ENCODE data around the gene CCM2. TPM values are rescaled to one million over a fixed set of nuclear protein-coding genes. Genes with fewer than 3 reads are reported as not detected.

Gene CCM2
- total and polyA plus RNA-seq, 8 donors: 1.8 to 39.0 (median 26.6) TPM

- Histone ChIP-seq H3K4me1 (peaks cover 11 to 14% (median 13%) of the 10 kb centered on the region in 4 donors), H3K27ac (no peak overlapping the region), H3K27me3 (peaks cover 0 to 14% (median 13%) of the 10 kb centered on the region in 3 donors), H3K4me3 (no peak overlapping the region), H3K36me3 (peaks cover 0 to 3% (median 0%) of the 10 kb centered on the region in 4 donors), H3K9me3 (no peaks in the 10 kb centered on the region)
- DNase-seq: peak in 1 of 2 donors; percentile 24
- 76 to 82% (median 81%) methylated on average over 8 to 9 of the region's 9 CpGs for WGBS, 5 donors
- intact Hi-C loops (cut with DNase I; ENCODE audit: low total_unique reads): no loop called here
- TF ChIP-seq POLR2AphosphoS5 (IDR thresholded peaks at IDR 0.05) (no peak), CTCF (IDR thresholded peaks at IDR 0.05) (no peak), POLR2A (IDR thresholded peaks at IDR 0.05) (no peak), EP300 (IDR thresholded peaks at IDR 0.05) (no peak)
Observed at GRCh38 chr7:44966731-44967538, 33.1 kb upstream of the CCM2 start.

GRCh38 chr7:44967571-44968446 lies 32.2 kb upstream of the CCM2 start:
- H3K9me3 ChIP-seq: no peaks in the 10 kb centered on the region

GRCh38 chr7:44969049-44969700 lies 30.8 kb upstream of the CCM2 start:
- H3K27ac ChIP-seq: no peak overlapping the region
- H3K36me3 ChIP-seq: peaks cover 0 to 3% (median 0%) of the 10 kb centered on the region in 4 donors
- peaks cover 0 to 4% (median 0%) of the 10 kb centered on the region in 4 donors for H3K4me1 ChIP-seq
- peak in 1 of 2 donors; percentile 1 for DNase-seq
- no peaks in the 10 kb centered on the region for H3K9me3 ChIP-seq
- no peak for TF ChIP-seq POLR2A (IDR thresholded peaks at IDR 0.05)
- no peak for TF ChIP-seq EP300 (IDR thresholded peaks at IDR 0.05)
- 87 to 95% (median 94%) methylated on average over 9 to 11 of the region's 11 CpGs for WGBS, 5 donors
- no peaks in the 10 kb centered on the region for H3K27me3 ChIP-seq
- no peak overlapping the region for H3K4me3 ChIP-seq
- intact Hi-C loops (cut with DNase I; ENCODE audit: low total_unique reads): no loop called here

More at GRCh38 chr7:44967571-44968446, 32.2 kb upstream of the CCM2 start:
- 71 to 79% (median 75%) methylated on average over 13 to 18 of the region's 18 CpGs for WGBS, 5 donors
- Histone ChIP-seq H3K27ac (no peak overlapping the region), H3K36me3 (peaks cover 0 to 3% (median 0%) of the 10 kb centered on the region in 4 donors), H3K4me3 (no peak overlapping the region), H3K27me3 (peaks cover 0 to 6% (median 4%) of the 10 kb centered on the region in 3 donors), H3K4me1 (peaks cover 4 to 5% (median 5%) of the 10 kb centered on the region in 4 donors)
- intact Hi-C loops (cut with DNase I; ENCODE audit: low total_unique reads): no loop called here
- DNase-seq: peak in 1 of 2 donors; percentile 53
- TF ChIP-seq EP300 (IDR thresholded peaks at IDR 0.05): no peak
- TF ChIP-seq CTCF (IDR thresholded peaks at IDR 0.05): peak in 1 of 7 experiments; percentile 4

- 74 to 83% (median 75%) methylated on average over 7 to 21 of the region's 21 CpGs for WGBS, 5 donors
- no peak for TF ChIP-seq CTCF (IDR thresholded peaks at IDR 0.05)
- TF ChIP-seq POLR2AphosphoS5 (IDR thresholded peaks at IDR 0.05): no peak
- no peak for TF ChIP-seq EP300 (IDR thresholded peaks at IDR 0.05)
- TF ChIP-seq POLR2A (IDR thresholded peaks at IDR 0.05): no peak
- Histone ChIP-seq H3K9me3 (no peaks in the 10 kb centered on the region), H3K27me3 (no peaks in the 10 kb centered on the region), H3K4me1 (peaks cover 0 to 4% (median 0%) of the 10 kb centered on the region in 4 donors), H3K4me3 (no peak overlapping the region), H3K36me3 (peaks cover 0 to 8% (median 3%) of the 10 kb centered on the region in 4 donors), H3K27ac (no peak overlapping the region)
- intact Hi-C loops (cut with DNase I; ENCODE audit: low total_unique reads): loop anchor here (10.0 kb wide), 1 partner anchor 165 kb away; no protein-coding TSS in a partner anchor
- DNase-seq: peak in 1 of 2 donors; percentile 7
Observed at GRCh38 chr7:44969701-44970522, 30.1 kb upstream of the CCM2 start.
